ENCODE measurements around the gene FREY1. TPM values are rescaled to one million over a fixed set of nuclear protein-coding genes. Genes with fewer than 3 reads are reported as not detected.
"Not testable (repeated sequence)": the region's sequence is repeated elsewhere in the genome, so short reads cannot be mapped to it uniquely, and the experiment has no call there.

Gene FREY1
- polyA plus RNA-seq, 3 donors, result 0.37 TPM; not detected in 2

DNA sequence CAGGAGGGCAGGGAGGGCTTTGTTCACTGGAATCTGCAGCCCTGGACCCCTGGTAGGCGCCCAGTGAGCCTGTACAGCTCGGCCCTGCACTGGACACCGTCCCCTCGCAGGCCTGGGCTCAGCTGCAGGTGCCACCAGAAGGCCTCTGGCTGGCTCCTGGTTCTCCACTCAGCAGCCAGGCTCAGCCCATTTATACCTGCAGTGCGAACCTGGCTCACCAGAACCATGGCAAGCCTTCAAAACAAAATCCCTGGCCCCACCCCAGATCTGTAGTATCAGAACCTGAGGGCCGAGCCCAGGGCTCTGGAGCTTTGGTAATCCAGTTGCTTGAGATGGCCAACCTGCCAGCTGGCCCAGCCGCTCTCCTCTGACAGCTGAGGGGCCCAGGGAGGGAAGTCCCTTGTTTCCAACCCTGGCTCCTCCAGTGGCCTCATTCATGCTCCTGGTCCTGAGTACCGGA is 870 bp upstream of the FREY1 start:
- H3K36me3 ChIP-seq (replicated peaks in 1 of 2; ENCODE audit: control insufficient read depth in 1 of 2, insufficient read depth in 2 of 2, low read length in 2 of 2), result peaks cover 32 to 41% of the 10 kb centered on the region in 2 donors
- no peak overlapping the region for H3K4me3 ChIP-seq (replicated peaks in 1 of 3; ENCODE audit: low read depth in 2 of 3, low read length in 3 of 3)
- 92% methylated on average over 7 of the region's 8 CpGs for WGBS (ENCODE audit: insufficient coverage)
- no peaks in the 10 kb centered on the region for H3K9me3 ChIP-seq (replicated peaks in 1 of 2; ENCODE audit: control insufficient read depth in 1 of 2, insufficient read depth in 1 of 2, low read length in 2 of 2)
- Mint-ChIP-seq H3K9me3 (peaks cover 0 to 2% (median 0%) of the 10 kb centered on the region in 7 donors), H3K27me3 (ENCODE audit: low read depth in 3 of 3) (peaks cover 0 to 19% (median 2%) of the 10 kb centered on the region in 3 donors), H3K4me3 (no peak overlapping the region), H3K27ac (no peak overlapping the region), H3K36me3 (peaks cover 31 to 38% of the 10 kb centered on the region in 2 donors), H3K4me1 (peaks cover 3% of the 10 kb centered on the region)
- intact Hi-C loops (cut with micrococcal nuclease), result no loop called here
- no peaks in the 10 kb centered on the region for H3K4me1 ChIP-seq (ENCODE audit: control insufficient read depth in 1 of 2, insufficient read depth in 2 of 2, low read length in 2 of 2)
- no peak overlapping the region for H3K27ac ChIP-seq (ENCODE audit: low read depth in 1 of 2, low read length in 2 of 2)
- no peak overlapping the region for H2AFZ ChIP-seq (ENCODE audit: insufficient read depth, low read depth, low read length, poor library complexity, severe bottlenecking)
- H3K4me2 ChIP-seq (replicated peaks; ENCODE audit: extremely low read depth, low read length, poor library complexity, severe bottlenecking), result no peak overlapping the region
- no peaks in the 10 kb centered on the region for H3K27me3 ChIP-seq (ENCODE audit: control insufficient read depth in 2 of 2, insufficient read depth in 2 of 2, low read length in 2 of 2)
- peaks cover 30% of the 10 kb centered on the region for H4K20me1 ChIP-seq (ENCODE audit: insufficient read depth, low read length)
- no peaks in the 10 kb centered on the region for H3K79me2 ChIP-seq (ENCODE audit: insufficient read depth, low read length)
- DNase-seq, result no peak
- no peak overlapping the region for H3K9ac ChIP-seq (ENCODE audit: insufficient read depth, low read length, poor library complexity, severe bottlenecking)
- TF ChIP-seq, protein P1, sequence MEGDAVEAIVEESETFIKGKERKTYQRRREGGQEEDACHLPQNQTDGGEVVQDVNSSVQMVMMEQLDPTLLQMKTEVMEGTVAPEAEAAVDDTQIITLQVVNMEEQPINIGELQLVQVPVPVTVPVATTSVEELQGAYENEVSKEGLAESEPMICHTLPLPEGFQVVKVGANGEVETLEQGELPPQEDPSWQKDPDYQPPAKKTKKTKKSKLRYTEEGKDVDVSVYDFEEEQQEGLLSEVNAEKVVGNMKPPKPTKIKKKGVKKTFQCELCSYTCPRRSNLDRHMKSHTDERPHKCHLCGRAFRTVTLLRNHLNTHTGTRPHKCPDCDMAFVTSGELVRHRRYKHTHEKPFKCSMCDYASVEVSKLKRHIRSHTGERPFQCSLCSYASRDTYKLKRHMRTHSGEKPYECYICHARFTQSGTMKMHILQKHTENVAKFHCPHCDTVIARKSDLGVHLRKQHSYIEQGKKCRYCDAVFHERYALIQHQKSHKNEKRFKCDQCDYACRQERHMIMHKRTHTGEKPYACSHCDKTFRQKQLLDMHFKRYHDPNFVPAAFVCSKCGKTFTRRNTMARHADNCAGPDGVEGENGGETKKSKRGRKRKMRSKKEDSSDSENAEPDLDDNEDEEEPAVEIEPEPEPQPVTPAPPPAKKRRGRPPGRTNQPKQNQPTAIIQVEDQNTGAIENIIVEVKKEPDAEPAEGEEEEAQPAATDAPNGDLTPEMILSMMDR (IDR thresholded peaks at IDR 0.05), result no peak

DNA sequence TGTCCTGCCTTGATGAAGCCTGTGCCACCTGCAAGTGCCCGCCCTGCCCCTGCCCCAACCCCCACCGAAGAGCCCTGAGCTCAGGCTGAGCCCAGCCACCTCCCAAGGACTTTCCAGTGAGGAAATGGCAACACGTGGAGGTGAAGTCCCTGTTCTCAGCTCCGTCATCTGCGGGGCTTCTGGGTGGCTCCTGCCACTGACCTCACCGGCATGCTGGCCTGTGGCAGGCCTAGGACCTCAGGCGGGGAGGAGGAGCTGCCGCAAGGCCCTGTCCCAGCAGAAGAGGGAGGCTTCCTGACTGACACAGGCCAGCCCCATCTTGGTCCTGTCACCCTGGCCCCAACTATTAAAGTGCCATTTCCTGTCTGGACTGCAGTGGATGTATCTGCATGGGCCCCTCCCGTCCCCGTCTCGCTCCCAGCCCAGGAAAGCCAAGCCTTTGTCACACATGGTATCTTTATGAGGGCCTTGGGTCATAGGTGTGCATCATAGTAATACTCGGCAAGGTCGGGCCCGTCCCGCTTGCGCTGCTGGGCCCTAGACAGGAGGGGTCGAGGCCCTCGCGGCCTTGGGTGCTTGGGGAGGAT is 882 bp downstream of the FREY1 start:
- Histone ChIP-seq H4K20me1 (ENCODE audit: insufficient read depth, low read length) (peaks cover 26% of the 10 kb centered on the region), H3K4me1 (ENCODE audit: control insufficient read depth in 1 of 2, insufficient read depth in 2 of 2, low read length in 2 of 2) (no peaks in the 10 kb centered on the region), H2AFZ (ENCODE audit: insufficient read depth, low read depth, low read length, poor library complexity, severe bottlenecking) (no peak overlapping the region), H3K9ac (ENCODE audit: insufficient read depth, low read length, poor library complexity, severe bottlenecking) (no peak overlapping the region), H3K27ac (ENCODE audit: low read depth in 1 of 2, low read length in 2 of 2) (no peak overlapping the region), H3K36me3 (replicated peaks in 1 of 2; ENCODE audit: control insufficient read depth in 1 of 2, insufficient read depth in 2 of 2, low read length in 2 of 2) (peaks cover 19 to 24% of the 10 kb centered on the region in 2 donors), H3K79me2 (ENCODE audit: insufficient read depth, low read length) (no peaks in the 10 kb centered on the region), H3K9me3 (replicated peaks in 1 of 2; ENCODE audit: control insufficient read depth in 1 of 2, insufficient read depth in 1 of 2, low read length in 2 of 2) (peaks cover 0 to 4% of the 10 kb centered on the region in 2 donors), H3K27me3 (ENCODE audit: control insufficient read depth in 2 of 2, insufficient read depth in 2 of 2, low read length in 2 of 2) (peaks cover 1 to 8% of the 10 kb centered on the region in 2 donors), H3K4me3 (replicated peaks in 1 of 3; ENCODE audit: low read depth in 2 of 3, low read length in 3 of 3) (no peak overlapping the region), H3K4me2 (replicated peaks; ENCODE audit: extremely low read depth, low read length, poor library complexity, severe bottlenecking) (no peak overlapping the region)
- Mint-ChIP-seq H3K4me3 (no peak overlapping the region), H3K27me3 (ENCODE audit: low read depth in 3 of 3) (peaks cover 12 to 36% (median 15%) of the 10 kb centered on the region in 3 donors), H3K9me3 (no peaks in the 10 kb centered on the region), H3K36me3 (peaks cover 22% of the 10 kb centered on the region in 2 donors), H3K27ac (peak overlapping the region in 1 of 7 donors; percentile 10), H3K4me1 (peaks cover 3% of the 10 kb centered on the region)
- intact Hi-C loops (cut with micrococcal nuclease), result no loop called here
- WGBS (ENCODE audit: insufficient coverage), result 63% methylated on average over 12 of the region's 19 CpGs
- TF ChIP-seq, protein P1 (IDR thresholded peaks at IDR 0.05), result no peak
- DNase-seq, result peak in 2 of 3 donors; percentile 22 to 75

DNA sequence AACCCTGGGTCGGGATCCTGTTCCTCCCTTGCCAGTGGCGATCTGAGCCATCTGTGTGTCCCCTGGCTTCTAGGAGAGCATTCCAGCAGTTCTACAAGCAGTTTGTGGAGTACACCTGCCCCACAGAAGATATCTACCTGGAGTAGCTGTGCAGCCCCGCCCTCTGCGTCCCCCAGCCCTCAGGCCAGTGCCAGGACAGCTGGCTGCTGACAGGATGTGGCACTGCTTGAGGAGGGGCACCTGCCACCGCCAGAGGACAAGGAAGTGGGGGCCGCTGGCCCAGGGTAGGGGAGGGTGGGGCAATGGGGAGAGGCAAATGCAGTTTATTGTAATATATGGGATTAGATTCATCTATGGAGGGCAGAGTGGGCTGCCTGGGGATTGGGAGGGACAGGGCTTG is 1.5 kb downstream of the FREY1 start:
- peaks cover 13 to 17% of the 10 kb centered on the region in 2 donors for H3K36me3 ChIP-seq (replicated peaks in 1 of 2; ENCODE audit: control insufficient read depth in 1 of 2, insufficient read depth in 2 of 2, low read length in 2 of 2)
- H3K4me3 ChIP-seq (replicated peaks in 1 of 3; ENCODE audit: low read depth in 2 of 3, low read length in 3 of 3); intact Hi-C loops (cut with micrococcal nuclease); H3K4me1 ChIP-seq (ENCODE audit: control insufficient read depth in 1 of 2, insufficient read depth in 2 of 2, low read length in 2 of 2); H3K27ac ChIP-seq (ENCODE audit: low read depth in 1 of 2, low read length in 2 of 2); H2AFZ ChIP-seq (ENCODE audit: insufficient read depth, low read depth, low read length, poor library complexity, severe bottlenecking); H3K4me2 ChIP-seq (replicated peaks; ENCODE audit: extremely low read depth, low read length, poor library complexity, severe bottlenecking); H3K4me1 Mint-ChIP-seq; H3K9me3 Mint-ChIP-seq; H3K79me2 ChIP-seq (ENCODE audit: insufficient read depth, low read length); DNase-seq; H3K4me3 Mint-ChIP-seq; H3K27ac Mint-ChIP-seq; H3K9ac ChIP-seq (ENCODE audit: insufficient read depth, low read length, poor library complexity, severe bottlenecking): not testable (repeated sequence)
- Mint-ChIP-seq H3K36me3 (peaks cover 17 to 19% of the 10 kb centered on the region in 2 donors), H3K27me3 (ENCODE audit: low read depth in 3 of 3) (peaks cover 18 to 42% (median 21%) of the 10 kb centered on the region in 3 donors)
- 51% methylated on average over 2 of the region's 6 CpGs for WGBS (ENCODE audit: insufficient coverage)
- H4K20me1 ChIP-seq (ENCODE audit: insufficient read depth, low read length), result peaks cover 20% of the 10 kb centered on the region
- H3K9me3 ChIP-seq (replicated peaks in 1 of 2; ENCODE audit: control insufficient read depth in 1 of 2, insufficient read depth in 1 of 2, low read length in 2 of 2), result peaks cover 0 to 10% of the 10 kb centered on the region in 2 donors
- peaks cover 6 to 14% of the 10 kb centered on the region in 2 donors for H3K27me3 ChIP-seq (ENCODE audit: control insufficient read depth in 2 of 2, insufficient read depth in 2 of 2, low read length in 2 of 2)
